HUES48 (cell line): ENCODE results near the gene DTL.
"Not testable (repeated sequence)": the region's sequence is repeated elsewhere in the genome, so short reads cannot be mapped to it uniquely, and the experiment has no call there.

ENCODE experiments used
- H3K27ac ChIP-seq: one replicate; pipeline ENCODE4 v1.7.0; 2013; ENCODE audit warnings: low read depth, low read length, inconsistent platforms
- H3K27me3 ChIP-seq: 2 replicates; pipeline ENCODE4 v1.6.1; 2013; ENCODE audit warnings: mild to moderate bottlenecking, low read length; ENCODE audit not compliant: control insufficient read depth, insufficient read depth
- H3K36me3 ChIP-seq: 2 replicates; pipeline ENCODE4 v1.6.1; 2013; ENCODE audit warnings: low read length; ENCODE audit not compliant: control insufficient read depth, insufficient read depth
- H3K4me1 ChIP-seq: 2 replicates; pipeline ENCODE4 v1.6.1; 2013; ENCODE audit warnings: mild to moderate bottlenecking, low read length; ENCODE audit not compliant: control insufficient read depth, insufficient read depth
- H3K4me3 ChIP-seq: 2 replicates; pipeline ENCODE4 v1.5.1; 2013; ENCODE audit warnings: mild to moderate bottlenecking, low read depth, low read length
- H3K9ac ChIP-seq: 2 replicates; pipeline ENCODE4 v1.6.1; 2013; ENCODE audit warnings: mild to moderate bottlenecking, low read depth, low read length, moderate library complexity
- H3K9me3 ChIP-seq: 2 replicates; pipeline ENCODE4 v1.6.1; 2013; ENCODE audit warnings: low read length; ENCODE audit not compliant: control insufficient read depth, insufficient read depth

DTL gene

GRCh38 chr1:212012034-212012740 lies 23.4 kb upstream of the DTL start:
- Histone ChIP-seq H3K27ac (no peak overlapping the region), H3K4me1 (no peaks in the 10 kb centered on the region; the same call in 1 of the 2 replicates), H3K9me3 (0 out of 2 replicates have a peak, but pooled peaks cover 7% of the 10 kb centered on the region), H3K27me3 (no peaks in the 10 kb centered on the region), H3K36me3 (peaks cover 31% of the 10 kb centered on the region), H3K4me3 (no peak overlapping the region), H3K9ac (no peak overlapping the region)

DNA sequence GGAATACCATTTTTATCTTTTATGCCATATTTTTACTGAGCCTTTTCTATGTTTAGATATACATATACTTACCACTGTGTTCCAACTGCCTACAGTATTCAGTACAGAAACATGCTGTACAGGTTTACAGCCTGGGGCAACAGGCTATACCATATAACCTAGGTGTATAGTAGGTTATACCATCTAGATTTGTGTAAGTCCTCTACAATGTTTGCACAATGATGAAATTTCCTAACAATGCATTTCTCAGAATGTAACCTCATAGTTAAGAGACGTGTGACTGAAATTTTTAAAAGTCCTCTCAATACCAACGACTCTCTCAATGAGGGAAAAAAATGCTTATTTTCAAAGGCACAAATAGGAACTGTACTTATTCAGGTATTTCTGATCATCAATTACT lies 21.9 kb upstream of the DTL start:
- Histone ChIP-seq H3K9ac (no peak overlapping the region), H3K9me3 (0 out of 2 replicates have a peak, but pooled peaks cover 7% of the 10 kb centered on the region), H3K36me3 (peaks cover 28% of the 10 kb centered on the region), H3K27ac (no peak overlapping the region), H3K4me3 (no peak overlapping the region), H3K4me1 (no peaks in the 10 kb centered on the region; the same call in 1 of the 2 replicates), H3K27me3 (no peaks in the 10 kb centered on the region)

GRCh38 chr1:212020975-212021374 lies 14.6 kb upstream of the DTL start:
- H3K4me3 ChIP-seq: no peak overlapping the region
- no peaks in the 10 kb centered on the region for H3K27me3 ChIP-seq
- peaks cover 12% of the 10 kb centered on the region for H3K9me3 ChIP-seq
- no peak overlapping the region for H3K27ac ChIP-seq
- H3K9ac ChIP-seq: no peak overlapping the region
- H3K4me1 ChIP-seq: no peaks in the 10 kb centered on the region
- peaks cover 27% of the 10 kb centered on the region for H3K36me3 ChIP-seq

DNA sequence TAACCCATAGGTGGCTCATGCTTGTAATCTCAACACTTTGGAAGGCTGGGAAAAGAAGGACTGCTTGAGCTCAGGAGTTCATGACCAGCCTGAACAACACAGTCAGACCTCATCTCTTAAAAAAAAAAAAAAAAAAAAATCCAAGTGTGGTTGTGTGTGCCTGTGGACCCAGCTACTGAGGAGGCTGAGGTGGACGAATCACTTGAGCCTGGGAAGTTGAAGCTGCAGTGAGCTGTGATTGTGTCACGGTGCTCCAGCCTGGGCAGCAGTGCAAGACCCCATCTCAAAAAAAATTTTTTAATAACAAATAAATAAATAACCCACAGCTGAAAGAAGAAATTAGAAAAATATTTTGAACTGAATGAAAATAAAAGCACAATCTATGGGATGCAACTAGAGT lies 14.0 kb upstream of the DTL start:
- peaks cover 21% of the 10 kb centered on the region for H3K36me3 ChIP-seq
- H3K9ac ChIP-seq: no peak overlapping the region
- no peaks in the 10 kb centered on the region for H3K27me3 ChIP-seq
- no peak overlapping the region for H3K27ac ChIP-seq
- H3K4me3 ChIP-seq: no peak overlapping the region
- H3K4me1 ChIP-seq: no peaks in the 10 kb centered on the region
- peaks cover 8% of the 10 kb centered on the region for H3K9me3 ChIP-seq

- H3K36me3 ChIP-seq: peaks cover 13% of the 10 kb centered on the region
- H3K9ac ChIP-seq, H3K27ac ChIP-seq, H3K4me3 ChIP-seq, H3K9me3 ChIP-seq, H3K27me3 ChIP-seq, H3K4me1 ChIP-seq: not testable (repeated sequence)
Observed at GRCh38 chr1:212022908-212023307, 12.6 kb upstream of the DTL start.

- peaks cover 12% of the 10 kb centered on the region for H3K36me3 ChIP-seq
- H3K27ac ChIP-seq: no peak overlapping the region
- no peak overlapping the region for H3K9ac ChIP-seq
- H3K4me1 ChIP-seq: peaks cover 15% of the 10 kb centered on the region
- no peaks in the 10 kb centered on the region for H3K27me3 ChIP-seq
- H3K9me3 ChIP-seq: peaks cover 8% of the 10 kb centered on the region
- no peak overlapping the region for H3K4me3 ChIP-seq
Observed at GRCh38 chr1:212024469-212025149, 10.9 kb upstream of the DTL start.

GRCh38 chr1:212027727-212028126 lies 7.8 kb upstream of the DTL start:
- H3K9me3 ChIP-seq, H3K27ac ChIP-seq, H3K27me3 ChIP-seq, H3K9ac ChIP-seq, H3K36me3 ChIP-seq, H3K4me3 ChIP-seq: not testable (repeated sequence)
- peaks cover 20% of the 10 kb centered on the region for H3K4me1 ChIP-seq

DNA sequence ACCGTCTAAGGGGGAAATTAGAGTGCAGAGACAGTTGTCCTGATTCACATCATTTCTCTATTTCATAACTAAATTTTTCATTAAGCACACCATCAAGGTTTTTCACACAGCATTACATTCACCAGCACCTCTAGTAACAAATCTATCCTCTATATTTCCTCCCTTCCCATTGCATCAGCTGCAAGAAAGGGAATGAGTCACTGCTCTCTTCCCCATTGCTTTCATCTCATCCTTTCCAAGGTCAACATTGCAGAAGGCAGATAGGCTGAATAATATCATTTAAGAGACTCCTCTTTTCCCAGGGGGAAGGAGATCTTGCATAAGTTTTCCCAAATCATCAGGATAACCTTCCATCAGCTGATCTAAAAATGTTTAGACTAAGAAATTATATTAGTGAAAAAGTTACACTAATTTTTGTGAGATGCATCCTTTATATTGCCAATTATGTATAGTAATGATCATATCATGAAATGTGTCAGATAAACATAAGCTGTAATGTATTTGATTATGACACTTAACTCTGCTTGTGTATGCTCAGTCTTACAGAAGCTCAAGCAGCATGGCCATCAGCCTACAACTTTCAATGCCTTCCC lies 4.5 kb upstream of the DTL start:
- 0 out of 2 replicates have a peak, but pooled peaks cover 4% of the 10 kb centered on the region for H3K36me3 ChIP-seq
- peaks cover 20% of the 10 kb centered on the region for H3K4me1 ChIP-seq
- peak overlapping the region; percentile 42 for H3K27ac ChIP-seq

GRCh38 chr1:212034516-212035122 lies 929 bp upstream of the DTL start:
- Histone ChIP-seq H3K9ac (peak overlapping the region; percentile 21), H3K9me3 (no peaks in the 10 kb centered on the region), H3K27me3 (no peaks in the 10 kb centered on the region), H3K36me3 (peaks cover 15% of the 10 kb centered on the region), H3K4me3 (peak overlapping the region; percentile 90), H3K4me1 (0 out of 2 replicates have a peak, but pooled peaks cover 5% of the 10 kb centered on the region), H3K27ac (peak overlapping the region; percentile 95)

More for the DNA sequence above, 4.5 kb upstream of the DTL start:
- Histone ChIP-seq H3K4me3 (no peak overlapping the region), H3K27me3 (no peaks in the 10 kb centered on the region), H3K9ac (no peak overlapping the region), H3K9me3 (no peaks in the 10 kb centered on the region)

GRCh38 chr1:212035835-212036605 lies 472 bp downstream of the DTL start:
- H3K27ac ChIP-seq: peak overlapping the region; percentile 95
- H3K4me1 ChIP-seq: 0 out of 2 replicates have a peak, but pooled peaks cover 4% of the 10 kb centered on the region
- H3K9me3 ChIP-seq: no peaks in the 10 kb centered on the region
- no peaks in the 10 kb centered on the region for H3K27me3 ChIP-seq
- H3K4me3 ChIP-seq: peak overlapping the region; percentile 90
- H3K36me3 ChIP-seq: peaks cover 23% of the 10 kb centered on the region
- H3K9ac ChIP-seq: peak overlapping the region; percentile 95
